HepG2 (cell line): ENCODE measurements around the gene SPTSSB. TPM values are rescaled to one million over a fixed set of nuclear protein-coding genes. Genes with fewer than 3 reads are reported as not detected.

Experiments used
- ELF1 ChIP-seq: sonication (generic); formaldehyde crosslinking; IDR thresholded peaks from 2 replicates; pipeline ENCODE4 v1.4.0; 2020; ENCODE audit warnings: missing genetic modification reagents
- HMG20B ChIP-seq: conservative IDR thresholded peaks from 2 replicates; pipeline ENCODE4 v1.6.1; 2016; ENCODE audit warnings: missing genetic modification reagents, missing compliant biosample characterization
- ISL2 ChIP-seq: sonication (generic); formaldehyde crosslinking; IDR thresholded peaks from 2 replicates; pipeline ENCODE4 v1.5.0; 2020; ENCODE audit warnings: missing genetic modification reagents
- JUNB ChIP-seq: sonication (generic); formaldehyde crosslinking; IDR thresholded peaks from 2 replicates; pipeline ENCODE4 v1.8.0; 2022; ENCODE audit warnings: missing genetic modification reagents, mild to moderate bottlenecking, borderline replicate concordance
- KAT8 ChIP-seq: IDR thresholded peaks from 2 replicates; pipeline ENCODE4 v1.6.1; 2016; ENCODE audit warnings: missing genetic modification reagents, missing compliant biosample characterization
- NFKBIZ ChIP-seq: IDR thresholded peaks from 2 replicates; pipeline ENCODE4 v1.6.1; 2018; ENCODE audit warnings: missing genetic modification reagents, missing compliant biosample characterization
- RFX5 ChIP-seq: IDR thresholded peaks from 2 replicates; pipeline ENCODE4 v1.6.1; 2011; ENCODE audit warnings: low read depth, low read length, improper control_type of control experiment
- RFXAP ChIP-seq: sonication (generic); formaldehyde crosslinking; IDR thresholded peaks from 2 replicates; pipeline ENCODE4 v1.4.0; 2020; ENCODE audit warnings: missing genetic modification reagents, borderline replicate concordance
- SIX1 ChIP-seq: sonication (generic); formaldehyde crosslinking; IDR thresholded peaks from 2 replicates; pipeline ENCODE4 v1.4.0; 2020; ENCODE audit warnings: missing genetic modification reagents, borderline replicate concordance
- SIX4 ChIP-seq: sonication (generic); formaldehyde crosslinking; IDR thresholded peaks from 2 replicates; pipeline ENCODE4 v1.4.0; 2020; ENCODE audit warnings: missing genetic modification reagents
- SMAD3 ChIP-seq: sonication (generic); formaldehyde crosslinking; IDR thresholded peaks from 2 replicates; pipeline ENCODE4 v1.4.0; 2020; ENCODE audit warnings: missing genetic modification reagents
- SNAPC2 ChIP-seq: sonication (generic); formaldehyde crosslinking; IDR thresholded peaks from 2 replicates; pipeline ENCODE4 v1.8.1; 2022; ENCODE audit warnings: mild to moderate bottlenecking, missing genetic modification reagents
- SP2 ChIP-seq: sonication (generic); formaldehyde crosslinking; IDR thresholded peaks from 2 replicates; pipeline ENCODE4 v1.5.1; 2020; ENCODE audit warnings: mild to moderate bottlenecking, missing genetic modification reagents
- ZFP36 ChIP-seq: fragments of 150-350 bp; IDR thresholded peaks from 2 replicates; pipeline ENCODE4 v1.6.1; 2018; ENCODE audit warnings: borderline replicate concordance, low read length, low read depth; ENCODE audit not compliant: partially characterized antibody
- ZFX ChIP-seq: sonication (generic); formaldehyde crosslinking; IDR thresholded peaks from 2 replicates; pipeline ENCODE4 v1.4.0; 2020; ENCODE audit warnings: mild to moderate bottlenecking, low read depth, missing genetic modification reagents, moderate library complexity
- ZNF20 ChIP-seq: sonication (generic); formaldehyde crosslinking; IDR thresholded peaks from 2 replicates; pipeline ENCODE4 v1.4.0; 2020; ENCODE audit warnings: mild to moderate bottlenecking, moderate library complexity, missing genetic modification reagents
- ZNF235 ChIP-seq: sonication (generic); formaldehyde crosslinking; IDR thresholded peaks from 2 replicates; pipeline ENCODE4 v1.8.1; 2023; ENCODE audit warnings: mild to moderate bottlenecking, missing genetic modification reagents, borderline replicate concordance
- ZNF331 ChIP-seq: sonication (generic); formaldehyde crosslinking; IDR thresholded peaks from 2 replicates; pipeline ENCODE4 v1.4.0; 2020; ENCODE audit warnings: missing genetic modification reagents
- ZNF709 ChIP-seq: sonication (generic); formaldehyde crosslinking; IDR thresholded peaks from 2 replicates; pipeline ENCODE4 v1.5.0; 2020; ENCODE audit warnings: mild to moderate bottlenecking, missing genetic modification reagents
- polyA plus RNA-seq, 8 experiments: library from polyadenylated mRNA; depleted of rRNA in 3 of 8; stranded (reverse) in 7 of 8; unstranded in 1 of 8; fragments of >200 nt; fragmentation: Illumina TruSeq in 4 of 8; extraction: Trizol in 4 of 8; gene quantifications; 2 replicates each; pipeline versions ENCODE4 v1.2.1 to v1.2.3, GENCODE V29; 2011 to 2016; ENCODE audit warnings: low read depth in 4 of 8, missing spikeins in 1 of 8, mixed read lengths in 1 of 8; ENCODE audit not compliant: insufficient read depth in 1 of 8
- total RNA-seq, 5 experiments: library from RNA; depleted of rRNA; stranded (reverse); fragments of >200 nt; fragmentation: Illumina TruSeq; extraction: Trizol; gene quantifications; 2 replicates each; pipeline ENCODE4 v1.2.3, GENCODE V29; 2016; ENCODE audit warnings: low read depth in 1 of 5
- TF ChIP-seq, protein P1 (sequence below): sonication (generic); formaldehyde crosslinking; IDR thresholded peaks from 2 replicates; pipeline ENCODE4 v1.4.0; 2020; ENCODE audit warnings: missing genetic modification reagents
- TF ChIP-seq, protein P2 (sequence below), 2 experiments: fragments of 450-650 bp in 1 of 2; sonication (generic) in 1 of 2; formaldehyde crosslinking; IDR thresholded peaks; 2 replicates each; pipeline versions ENCODE4 v1.5.0 to v1.8.0; 2020 to 2022; ENCODE audit warnings: mild to moderate bottlenecking in 1 of 2, missing genetic modification reagents in 1 of 2
- TF ChIP-seq, protein P3 (sequence below): sonication (generic); formaldehyde crosslinking; IDR thresholded peaks from 2 replicates; pipeline ENCODE4 v1.8.0; 2022; ENCODE audit warnings: mild to moderate bottlenecking, missing genetic modification reagents, moderate library complexity
- TF ChIP-seq, protein P4 (sequence below): sonication (generic); formaldehyde crosslinking; IDR thresholded peaks from 2 replicates; pipeline ENCODE4 v1.4.0; 2020; ENCODE audit warnings: missing genetic modification reagents; ENCODE audit errors: not compliant biosample characterization
- TF ChIP-seq, protein P5 (sequence below), 2 experiments: sonication (generic) in 1 of 2; formaldehyde crosslinking in 1 of 2; IDR thresholded peaks; 2 replicates each; pipeline versions ENCODE4 v1.5.1 to v1.6.1; 2011 to 2020; ENCODE audit warnings: borderline replicate concordance in 1 of 2, low read depth in 1 of 2, low read length in 1 of 2, mild to moderate bottlenecking in 1 of 2, missing genetic modification reagents in 1 of 2, moderate library complexity in 1 of 2

The SPTSSB gene
- total and polyA plus RNA-seq, 2 of the 13 experiments (the other 11 are each of a cell fraction or from before 2014, with no cell fraction given) = 0.51 to 2.4 TPM

DNA sequence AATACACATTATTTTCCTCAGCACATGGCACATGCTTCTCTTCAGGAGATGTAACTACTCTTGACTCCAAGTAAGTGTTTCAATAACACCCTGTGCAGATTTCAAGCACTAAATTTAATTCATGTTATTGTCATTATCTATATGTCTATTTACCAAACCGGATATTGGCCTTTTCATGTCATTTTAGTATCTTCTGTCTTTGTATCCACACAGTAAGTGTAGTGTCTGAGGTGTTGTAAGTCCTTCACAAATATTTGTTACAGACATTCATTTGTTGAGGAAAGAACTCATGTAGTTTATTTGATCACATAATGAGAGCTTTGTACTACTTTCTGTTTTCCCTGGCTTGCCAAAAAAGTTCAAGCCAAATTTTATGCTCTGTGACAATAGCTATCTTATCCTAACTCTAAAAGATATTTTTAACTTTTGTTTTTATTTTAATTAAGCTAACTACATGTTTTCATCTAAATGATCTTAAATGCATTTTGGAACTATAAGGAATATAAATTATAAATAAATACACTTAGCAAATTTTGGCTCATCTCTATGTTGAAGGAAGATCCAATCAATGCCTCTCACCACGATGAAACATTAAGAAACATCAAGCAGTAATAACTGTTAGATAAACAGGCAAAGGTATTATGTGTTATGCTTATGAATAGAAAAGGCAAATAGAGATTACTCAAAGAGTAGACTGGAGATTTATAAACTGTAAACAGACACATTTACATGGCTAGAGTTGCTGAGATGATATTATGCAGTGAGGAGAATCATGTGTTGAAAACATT lies 48.3 kb downstream of the SPTSSB start (continued):
- TF ChIP-seq ZNF331 (CRISPR knock-in tag) (0 out of 2 replicates have a peak, but pooled peaks have one; percentile 18), NFKBIZ (CRISPR knock-in tag) (peak; percentile 46; the same call in 1 of the 2 replicates), ZFP36 (no peak), ZNF235 (CRISPR knock-in tag) (no peak), SIX1 (CRISPR knock-in tag) (peak; percentile 82; the same call in 1 of the 2 replicates), KAT8 (peak; percentile 48; the same call in 1 of the 2 replicates), HMG20B (CRISPR knock-in tag) (peak; percentile 69; the same call in 1 of the 2 replicates), RFXAP (CRISPR knock-in tag) (no peak), ZFX (CRISPR knock-in tag) (no peak), SMAD3 (CRISPR knock-in tag) (peak; percentile 58; the same call in 1 of the 2 replicates), ZNF20 (CRISPR knock-in tag) (no peak), ZNF709 (CRISPR knock-in tag) (no peak), SP2 (CRISPR knock-in tag) (no peak), JUNB (CRISPR knock-in tag) (no peak; the same call in 1 of the 2 replicates), ELF1 (CRISPR knock-in tag) (no peak), SIX4 (CRISPR knock-in tag) (peak; percentile 68; the same call in 1 of the 2 replicates), ISL2 (CRISPR knock-in tag) (peak; percentile 97), SNAPC2 (CRISPR knock-in tag) (no peak), RFX5 (no peak)
- TF ChIP-seq, protein P1, sequence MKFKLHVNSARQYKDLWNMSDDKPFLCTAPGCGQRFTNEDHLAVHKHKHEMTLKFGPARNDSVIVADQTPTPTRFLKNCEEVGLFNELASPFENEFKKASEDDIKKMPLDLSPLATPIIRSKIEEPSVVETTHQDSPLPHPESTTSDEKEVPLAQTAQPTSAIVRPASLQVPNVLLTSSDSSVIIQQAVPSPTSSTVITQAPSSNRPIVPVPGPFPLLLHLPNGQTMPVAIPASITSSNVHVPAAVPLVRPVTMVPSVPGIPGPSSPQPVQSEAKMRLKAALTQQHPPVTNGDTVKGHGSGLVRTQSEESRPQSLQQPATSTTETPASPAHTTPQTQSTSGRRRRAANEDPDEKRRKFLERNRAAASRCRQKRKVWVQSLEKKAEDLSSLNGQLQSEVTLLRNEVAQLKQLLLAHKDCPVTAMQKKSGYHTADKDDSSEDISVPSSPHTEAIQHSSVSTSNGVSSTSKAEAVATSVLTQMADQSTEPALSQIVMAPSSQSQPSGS (CRISPR knock-in tag) = 0 out of 2 replicates have a peak, but pooled peaks have one; percentile 42
- TF ChIP-seq, protein P2, sequence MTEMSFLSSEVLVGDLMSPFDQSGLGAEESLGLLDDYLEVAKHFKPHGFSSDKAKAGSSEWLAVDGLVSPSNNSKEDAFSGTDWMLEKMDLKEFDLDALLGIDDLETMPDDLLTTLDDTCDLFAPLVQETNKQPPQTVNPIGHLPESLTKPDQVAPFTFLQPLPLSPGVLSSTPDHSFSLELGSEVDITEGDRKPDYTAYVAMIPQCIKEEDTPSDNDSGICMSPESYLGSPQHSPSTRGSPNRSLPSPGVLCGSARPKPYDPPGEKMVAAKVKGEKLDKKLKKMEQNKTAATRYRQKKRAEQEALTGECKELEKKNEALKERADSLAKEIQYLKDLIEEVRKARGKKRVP (CRISPR knock-in tag; IDR thresholded peaks at IDR 0.05) = peak in 1 of 2 experiments; percentile 37; a peak in 1 of 4 replicates
- TF ChIP-seq, protein P3, sequence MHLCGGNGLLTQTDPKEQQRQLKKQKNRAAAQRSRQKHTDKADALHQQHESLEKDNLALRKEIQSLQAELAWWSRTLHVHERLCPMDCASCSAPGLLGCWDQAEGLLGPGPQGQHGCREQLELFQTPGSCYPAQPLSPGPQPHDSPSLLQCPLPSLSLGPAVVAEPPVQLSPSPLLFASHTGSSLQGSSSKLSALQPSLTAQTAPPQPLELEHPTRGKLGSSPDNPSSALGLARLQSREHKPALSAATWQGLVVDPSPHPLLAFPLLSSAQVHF (CRISPR knock-in tag) = no peak
- TF ChIP-seq, protein P4, sequence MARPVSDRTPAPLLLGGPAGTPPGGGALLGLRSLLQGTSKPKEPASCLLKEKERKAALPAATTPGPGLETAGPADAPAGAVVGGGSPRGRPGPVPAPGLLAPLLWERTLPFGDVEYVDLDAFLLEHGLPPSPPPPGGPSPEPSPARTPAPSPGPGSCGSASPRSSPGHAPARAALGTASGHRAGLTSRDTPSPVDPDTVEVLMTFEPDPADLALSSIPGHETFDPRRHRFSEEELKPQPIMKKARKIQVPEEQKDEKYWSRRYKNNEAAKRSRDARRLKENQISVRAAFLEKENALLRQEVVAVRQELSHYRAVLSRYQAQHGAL = no peak
- TF ChIP-seq, protein P5, sequence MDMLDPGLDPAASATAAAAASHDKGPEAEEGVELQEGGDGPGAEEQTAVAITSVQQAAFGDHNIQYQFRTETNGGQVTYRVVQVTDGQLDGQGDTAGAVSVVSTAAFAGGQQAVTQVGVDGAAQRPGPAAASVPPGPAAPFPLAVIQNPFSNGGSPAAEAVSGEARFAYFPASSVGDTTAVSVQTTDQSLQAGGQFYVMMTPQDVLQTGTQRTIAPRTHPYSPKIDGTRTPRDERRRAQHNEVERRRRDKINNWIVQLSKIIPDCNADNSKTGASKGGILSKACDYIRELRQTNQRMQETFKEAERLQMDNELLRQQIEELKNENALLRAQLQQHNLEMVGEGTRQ (IDR thresholded peaks at IDR 0.05; ENCODE audit: low read depth, low read length) = no peak
- TF ChIP-seq, protein P5 (CRISPR knock-in tag; IDR thresholded peaks at IDR 0.05; ENCODE audit: borderline replicate concordance) = no peak
